GM19023 (cell line): ENCODE results near the gene KCNK2.

Experiments
- ATAC-seq: cut with Tn5 transposase; IDR thresholded peaks from one replicate; pipeline ENCODE4 v1.9.1; 2021; ENCODE audit warnings: mild to moderate bottlenecking, moderate library complexity; ENCODE audit not compliant: unreplicated experiment

Gene KCNK2

GRCh38 chr1:215094381-215094780 lies 11.8 kb downstream of the KCNK2 start:
- no peak for ATAC-seq

- ATAC-seq, result no peak
Measured at GRCh38 chr1:215095524-215095923, 13.0 kb downstream of the KCNK2 start.

GRCh38 chr1:215101511-215101910 lies 19.0 kb downstream of the KCNK2 start:
- no peak for ATAC-seq

GRCh38 chr1:215104283-215104682 lies 21.7 kb downstream of the KCNK2 start:
- no peak for ATAC-seq

GRCh38 chr1:215106067-215106466 lies 23.5 kb downstream of the KCNK2 start:
- ATAC-seq, result no peak

- no peak for ATAC-seq
Measured at GRCh38 chr1:215109171-215109570, 26.6 kb downstream of the KCNK2 start.

- ATAC-seq, result no peak
Measured at GRCh38 chr1:215111916-215112315, 29.4 kb downstream of the KCNK2 start.

- ATAC-seq, result no peak
Measured at GRCh38 chr1:215113776-215114153, 31.2 kb downstream of the KCNK2 start.

GRCh38 chr1:215114154-215114933 lies 31.8 kb downstream of the KCNK2 start:
- no peak for ATAC-seq

GRCh38 chr1:215115760-215116159 lies 33.2 kb downstream of the KCNK2 start:
- no peak for ATAC-seq

- ATAC-seq, result no peak
Measured at GRCh38 chr1:215118081-215118480, 35.5 kb downstream of the KCNK2 start.

GRCh38 chr1:215119056-215119455 lies 36.5 kb downstream of the KCNK2 start:
- no peak for ATAC-seq

- ATAC-seq, result no peak
Measured at GRCh38 chr1:215119719-215120365, 37.3 kb downstream of the KCNK2 start.

GRCh38 chr1:215128504-215128903 lies 46.0 kb downstream of the KCNK2 start:
- no peak for ATAC-seq

GRCh38 chr1:215131291-215131690 lies 48.8 kb downstream of the KCNK2 start:
- no peak for ATAC-seq

- ATAC-seq, result no peak
Measured at GRCh38 chr1:215132156-215132555, 49.6 kb downstream of the KCNK2 start.

GRCh38 chr1:215133532-215133931 lies 51.0 kb downstream of the KCNK2 start:
- ATAC-seq, result no peak

- no peak for ATAC-seq
Measured at GRCh38 chr1:215137985-215138384, 55.4 kb downstream of the KCNK2 start.

- ATAC-seq, result no peak
Measured at GRCh38 chr1:215140135-215140534, 57.6 kb downstream of the KCNK2 start.

GRCh38 chr1:215141460-215141859 lies 58.9 kb downstream of the KCNK2 start:
- no peak for ATAC-seq

GRCh38 chr1:215143497-215143896 lies 61.0 kb downstream of the KCNK2 start:
- no peak for ATAC-seq

GRCh38 chr1:215146240-215146975 lies 63.9 kb downstream of the KCNK2 start:
- no peak for ATAC-seq
